ENCODE data around the gene SENP5. TPM values are rescaled to one million over a fixed set of nuclear protein-coding genes. Genes with fewer than 3 reads are reported as not detected.

Gene SENP5
- total RNA-seq, 4 donors from 2014 or later = 14.5 to 37.8 (median 21.3) TPM

DNA sequence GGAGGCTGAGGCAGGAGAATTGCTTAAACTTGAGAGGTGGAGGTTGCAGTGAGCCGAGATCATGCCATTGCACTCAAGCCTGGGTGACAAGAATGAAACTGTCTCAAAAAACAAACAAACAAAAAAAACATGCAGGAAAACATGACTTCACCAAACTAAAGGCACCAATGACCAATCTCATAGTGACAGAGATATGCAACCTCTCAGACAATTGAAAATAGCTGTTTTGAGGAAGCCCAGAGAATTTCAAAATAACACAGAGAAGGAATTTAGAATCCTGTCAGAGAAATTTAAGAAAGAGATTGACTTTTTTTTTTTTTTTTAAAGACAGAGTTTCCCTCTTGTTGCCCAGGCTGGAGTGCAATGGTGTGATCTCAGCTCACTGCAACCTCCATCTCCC is 48.5 kb downstream of the SENP5 start:
- WGBS, 2 donors = 100% methylated on average over 1 of the region's 1 CpG
- H3K4me1 ChIP-seq = no peaks in the 10 kb centered on the region
- no peak for DNase-seq
- intact Hi-C loops (cut with DNase I) = no loop called here
- H3K36me3 ChIP-seq = peaks cover 0 to 39% (median 0%) of the 10 kb centered on the region in 3 donors
- TF ChIP-seq, protein P1, sequence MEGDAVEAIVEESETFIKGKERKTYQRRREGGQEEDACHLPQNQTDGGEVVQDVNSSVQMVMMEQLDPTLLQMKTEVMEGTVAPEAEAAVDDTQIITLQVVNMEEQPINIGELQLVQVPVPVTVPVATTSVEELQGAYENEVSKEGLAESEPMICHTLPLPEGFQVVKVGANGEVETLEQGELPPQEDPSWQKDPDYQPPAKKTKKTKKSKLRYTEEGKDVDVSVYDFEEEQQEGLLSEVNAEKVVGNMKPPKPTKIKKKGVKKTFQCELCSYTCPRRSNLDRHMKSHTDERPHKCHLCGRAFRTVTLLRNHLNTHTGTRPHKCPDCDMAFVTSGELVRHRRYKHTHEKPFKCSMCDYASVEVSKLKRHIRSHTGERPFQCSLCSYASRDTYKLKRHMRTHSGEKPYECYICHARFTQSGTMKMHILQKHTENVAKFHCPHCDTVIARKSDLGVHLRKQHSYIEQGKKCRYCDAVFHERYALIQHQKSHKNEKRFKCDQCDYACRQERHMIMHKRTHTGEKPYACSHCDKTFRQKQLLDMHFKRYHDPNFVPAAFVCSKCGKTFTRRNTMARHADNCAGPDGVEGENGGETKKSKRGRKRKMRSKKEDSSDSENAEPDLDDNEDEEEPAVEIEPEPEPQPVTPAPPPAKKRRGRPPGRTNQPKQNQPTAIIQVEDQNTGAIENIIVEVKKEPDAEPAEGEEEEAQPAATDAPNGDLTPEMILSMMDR (IDR thresholded peaks at IDR 0.05) = no peak
- TF ChIP-seq POLR2A (IDR thresholded peaks at IDR 0.05) = no peak
- H3K4me3 ChIP-seq = no peak overlapping the region
- H3K27me3 ChIP-seq = no peaks in the 10 kb centered on the region
- H3K27ac ChIP-seq = no peak overlapping the region
- H3K9me3 ChIP-seq = no peaks in the 10 kb centered on the region

DNA sequence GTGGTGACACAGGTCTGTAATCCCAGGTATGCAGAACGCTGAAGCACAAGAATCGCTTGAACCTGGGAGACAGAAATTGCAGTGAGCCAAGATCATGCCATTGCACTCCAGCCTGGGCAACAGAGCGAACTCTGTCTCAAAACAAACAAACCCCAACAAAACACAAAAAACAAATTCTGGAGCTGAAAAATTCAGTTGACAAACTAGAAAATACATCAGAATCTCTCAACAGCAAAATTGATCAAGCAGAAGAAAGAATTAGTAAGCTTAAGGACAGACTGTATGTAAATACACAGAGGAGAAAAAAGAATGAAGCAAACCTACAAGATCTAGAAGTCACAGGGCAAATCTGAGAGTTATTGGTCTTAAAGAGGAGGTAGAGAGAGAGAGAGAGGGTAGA is 49.3 kb downstream of the SENP5 start:
- Histone ChIP-seq H3K27ac (no peak overlapping the region), H3K4me1 (no peaks in the 10 kb centered on the region), H3K9me3 (no peaks in the 10 kb centered on the region), H3K4me3 (no peak overlapping the region), H3K27me3 (no peaks in the 10 kb centered on the region), H3K36me3 (peaks cover 0 to 46% (median 3%) of the 10 kb centered on the region in 3 donors)
- WGBS, 2 donors = 97 to 100% methylated on average over 3 of the region's 3 CpGs
- no peak for DNase-seq
- intact Hi-C loops (cut with DNase I) = no loop called here
- no peak for TF ChIP-seq POLR2A (IDR thresholded peaks at IDR 0.05)
- TF ChIP-seq, protein P1 (IDR thresholded peaks at IDR 0.05) = no peak

GRCh38 chr3:196918968-196919367 is 51.2 kb downstream of the SENP5 start:
- TF ChIP-seq, protein P1 (IDR thresholded peaks at IDR 0.05) = no peak
- TF ChIP-seq POLR2A (IDR thresholded peaks at IDR 0.05) = no peak
- 75 to 91% methylated on average over 2 of the region's 2 CpGs for WGBS, 2 donors
- H3K27ac ChIP-seq = no peak overlapping the region
- no peaks in the 10 kb centered on the region for H3K9me3 ChIP-seq
- no peaks in the 10 kb centered on the region for H3K27me3 ChIP-seq
- no peak overlapping the region for H3K4me3 ChIP-seq
- H3K36me3 ChIP-seq = peaks cover 0 to 65% (median 11%) of the 10 kb centered on the region in 3 donors
- H3K4me1 ChIP-seq = no peaks in the 10 kb centered on the region
- DNase-seq = no peak
- intact Hi-C loops (cut with DNase I) = no loop called here

GRCh38 chr3:196920733-196921132 is 53.0 kb downstream of the SENP5 start:
- no peaks in the 10 kb centered on the region for H3K9me3 ChIP-seq
- no peak for DNase-seq
- H3K36me3 ChIP-seq = peaks cover 0 to 67% (median 11%) of the 10 kb centered on the region in 3 donors
- intact Hi-C loops (cut with DNase I) = no loop called here
- H3K27me3 ChIP-seq = no peaks in the 10 kb centered on the region
- no peaks in the 10 kb centered on the region for H3K4me1 ChIP-seq
- H3K4me3 ChIP-seq = no peak overlapping the region
- no peak for TF ChIP-seq POLR2A (IDR thresholded peaks at IDR 0.05)
- TF ChIP-seq, protein P1 (IDR thresholded peaks at IDR 0.05) = no peak
- WGBS, 2 donors = 65 to 78% methylated on average over 2 of the region's 2 CpGs
- H3K27ac ChIP-seq = no peak overlapping the region

DNA sequence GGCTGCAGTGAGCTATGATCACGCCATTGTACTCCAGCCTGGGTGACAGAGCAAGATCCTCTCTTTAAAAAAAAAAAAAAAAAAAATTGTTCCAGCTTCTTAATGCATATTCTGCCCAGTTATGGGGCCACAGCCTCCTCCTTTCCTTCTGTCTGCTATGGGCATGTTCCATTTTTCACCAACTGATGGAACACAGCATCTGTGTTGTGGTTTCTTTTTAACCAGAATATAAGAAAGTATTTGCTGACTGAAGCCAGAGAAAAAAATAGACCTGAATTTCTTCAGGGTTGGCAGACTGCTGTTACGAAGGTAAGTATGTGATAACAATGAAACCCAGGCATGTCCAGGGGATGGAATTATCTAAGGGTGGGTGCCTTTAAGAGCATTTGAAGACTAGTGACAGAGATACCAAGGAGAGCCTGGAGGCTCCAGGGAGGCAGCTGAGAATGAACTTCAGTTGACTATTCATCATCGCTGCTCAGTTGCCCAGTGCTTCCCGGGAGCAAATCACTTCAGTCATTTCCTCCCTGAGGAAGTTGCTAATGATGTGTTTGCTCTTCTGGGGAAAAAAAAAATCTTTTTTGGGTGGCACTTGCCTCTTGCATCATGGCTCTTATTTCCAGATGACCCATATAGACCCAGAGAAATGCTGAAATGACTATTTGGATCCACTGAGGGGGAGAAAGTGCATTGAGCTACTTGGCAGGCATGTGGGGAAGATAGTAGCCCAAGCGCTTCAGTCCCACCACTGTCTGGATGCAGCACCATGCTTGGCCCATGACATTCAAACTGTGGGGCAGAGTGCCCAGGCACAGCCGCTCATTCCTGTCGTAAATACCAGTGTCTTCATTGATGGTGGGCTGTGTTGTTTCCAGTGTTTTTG is 60.1 kb downstream of the SENP5 start:
- Histone ChIP-seq H3K4me1 (no peaks in the 10 kb centered on the region), H3K36me3 (peaks cover 0 to 84% (median 15%) of the 10 kb centered on the region in 3 donors), H3K27me3 (no peaks in the 10 kb centered on the region), H3K9me3 (no peaks in the 10 kb centered on the region), H3K27ac (no peak overlapping the region), H3K4me3 (no peak overlapping the region)
- DNase-seq = no peak
- 90 to 92% methylated on average over 4 to 7 of the region's 7 CpGs for WGBS, 2 donors
- intact Hi-C loops (cut with DNase I) = no loop called here
- no peak for TF ChIP-seq POLR2A (IDR thresholded peaks at IDR 0.05)
- TF ChIP-seq, protein P1 (IDR thresholded peaks at IDR 0.05) = no peak
